ENCODE results near the gene GRIK3.

Gene GRIK3

DNA sequence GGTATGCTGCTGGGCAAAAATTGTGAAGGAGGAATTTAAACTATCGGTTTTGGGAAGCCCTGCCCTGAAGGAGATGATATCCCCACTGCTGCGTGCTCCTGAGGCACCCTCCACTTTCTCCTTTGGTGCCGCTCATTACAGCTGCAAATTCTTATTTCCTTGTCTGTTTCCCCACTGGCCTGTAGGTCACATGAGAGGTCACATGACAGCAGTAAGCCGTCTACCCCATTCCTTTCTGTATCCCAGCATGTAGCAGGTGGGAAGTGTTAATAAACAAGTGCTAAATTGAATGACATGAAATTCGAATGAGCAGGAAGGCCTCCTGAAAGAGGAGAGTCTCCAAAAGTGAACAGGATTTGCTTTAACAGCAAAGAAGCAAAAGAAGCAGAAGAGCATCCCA, 58.7 kb downstream of the GRIK3 start:
- no peak for DNase-seq

DNA sequence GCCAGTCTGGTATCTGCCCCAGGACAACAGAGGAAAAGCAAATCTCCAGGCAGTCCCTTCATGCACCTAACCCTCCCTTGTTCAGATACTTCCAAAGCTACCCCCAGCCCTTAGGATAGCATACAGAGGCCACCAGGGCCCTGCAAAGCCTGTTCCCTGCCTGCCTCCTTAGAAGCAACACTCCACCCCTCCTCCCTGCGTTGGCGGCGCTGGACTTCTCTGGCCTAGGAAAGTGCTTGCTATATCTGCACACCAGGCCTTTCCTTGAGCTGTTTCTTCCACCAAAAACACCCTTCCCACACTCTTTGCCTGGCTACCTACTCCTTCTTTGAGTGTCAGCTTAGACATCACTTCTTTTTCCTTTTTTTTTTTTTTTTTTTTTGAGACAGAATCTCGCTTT, 61.3 kb downstream of the GRIK3 start:
- DNase-seq, result no peak

DNA sequence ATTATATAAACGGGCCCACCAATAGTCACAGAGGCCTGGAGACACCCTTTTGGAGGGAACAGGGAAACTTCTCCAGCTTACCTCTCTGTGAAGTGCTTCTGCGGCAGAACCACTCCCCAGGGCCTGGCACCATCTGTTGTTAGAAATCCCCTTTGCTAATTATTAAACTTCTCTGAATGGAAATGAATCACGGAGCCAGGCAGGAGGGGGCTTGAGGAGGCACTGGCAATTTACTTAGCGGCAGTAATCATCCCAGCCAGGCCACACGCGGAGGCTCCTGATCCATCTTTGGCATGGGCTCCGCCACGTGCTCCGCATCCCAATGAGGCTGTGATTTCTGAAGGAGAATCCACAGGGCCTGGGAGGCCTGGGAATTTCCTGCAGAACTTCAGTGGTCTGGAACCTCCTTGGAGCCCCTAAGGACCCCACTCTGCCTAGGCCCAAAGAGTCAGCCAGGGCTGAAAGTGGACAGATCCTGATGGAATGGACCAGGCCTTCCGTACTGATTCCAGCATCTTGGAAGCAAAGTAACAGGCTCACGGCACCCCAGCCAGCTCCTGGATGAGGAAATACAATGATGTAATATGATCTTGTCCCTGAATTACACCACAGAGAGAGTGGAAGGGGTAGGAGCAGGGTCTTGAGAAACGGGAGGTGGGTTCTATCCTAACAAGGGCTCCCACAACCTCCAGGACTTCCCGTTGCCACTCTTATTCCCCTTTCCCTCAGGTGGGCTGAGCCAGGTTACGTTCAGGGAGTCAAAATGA, 62.3 kb downstream of the GRIK3 start:
- no peak for DNase-seq

DNA sequence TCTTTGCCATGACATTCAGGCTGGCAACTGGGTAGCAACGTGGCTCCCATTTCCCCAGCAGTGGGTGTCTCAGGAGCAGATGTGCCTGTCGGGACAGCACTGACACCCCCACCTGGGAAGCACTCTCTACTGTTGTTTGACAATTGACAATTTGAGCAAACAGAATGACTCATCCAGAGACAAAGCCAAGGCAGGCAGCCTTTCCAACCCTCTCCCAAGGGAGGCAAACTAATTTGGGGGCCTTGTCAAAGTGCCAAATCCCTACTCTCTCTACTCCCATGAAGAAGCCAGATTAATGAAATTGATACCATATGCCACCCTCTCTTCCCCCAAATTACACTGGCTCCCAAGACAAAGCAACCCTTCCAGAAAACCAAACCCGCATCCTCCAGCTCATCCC, 65.6 kb downstream of the GRIK3 start:
- no peak for DNase-seq

DNA sequence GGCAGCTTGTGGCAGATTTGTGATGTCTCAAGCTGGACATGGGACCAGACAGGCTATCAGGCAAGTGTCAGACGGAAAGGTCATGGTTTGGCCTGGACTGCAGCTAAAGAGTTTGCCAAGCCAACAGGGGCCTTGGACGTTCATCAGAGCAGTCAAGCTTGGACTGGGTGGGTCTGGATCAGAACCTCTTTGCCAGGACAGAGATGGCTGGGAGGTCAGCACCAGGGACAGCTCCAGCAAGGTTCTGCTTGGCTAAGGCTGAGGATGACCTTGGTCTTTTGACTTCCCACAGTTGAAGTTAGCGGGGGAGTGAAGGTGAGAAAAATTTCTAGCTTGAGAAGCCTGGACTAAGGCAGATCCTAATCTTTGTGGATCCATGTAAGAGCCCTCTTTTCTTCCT, 68.1 kb downstream of the GRIK3 start:
- DNase-seq, result no peak

DNA sequence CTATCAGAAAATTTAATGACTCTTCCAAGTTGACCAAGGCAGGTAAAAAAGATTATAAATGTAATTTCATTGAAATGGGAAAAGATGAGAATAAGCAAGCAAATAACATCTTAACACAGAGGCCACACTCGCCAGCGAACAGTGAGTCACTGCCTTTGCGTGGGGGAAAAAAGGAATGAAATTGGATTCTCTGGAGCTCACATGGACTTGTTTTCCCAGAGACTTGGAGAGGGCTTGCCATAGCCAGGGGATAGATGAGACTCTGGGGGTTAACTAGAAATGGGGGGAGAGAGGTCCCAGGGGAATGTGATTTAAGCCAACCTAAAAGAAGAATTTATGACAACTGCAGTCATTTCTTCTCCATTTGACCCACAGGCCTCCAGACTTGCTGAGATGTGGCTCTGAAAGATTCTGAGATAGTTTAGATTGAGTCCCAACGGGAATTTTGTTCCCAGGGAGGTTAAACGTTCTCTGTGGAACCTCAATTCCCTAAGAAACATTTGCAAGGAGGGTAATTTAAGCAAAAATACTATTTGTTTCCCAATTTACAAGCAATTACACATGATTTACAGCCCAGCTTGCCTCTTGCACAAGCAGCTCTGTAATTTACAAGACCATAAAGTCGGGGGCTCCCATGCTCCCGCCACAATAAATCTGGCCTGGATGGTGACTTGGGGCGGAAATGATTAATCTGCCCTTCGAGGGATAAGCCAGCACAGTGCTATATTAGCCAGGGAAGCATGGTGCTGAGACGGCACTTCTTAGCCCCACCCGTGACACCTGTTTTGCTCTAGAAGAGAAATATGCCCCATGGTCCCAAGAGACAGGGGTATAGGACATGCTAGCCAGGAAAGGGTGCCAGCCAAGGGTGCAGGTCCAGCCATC, 68.8 kb downstream of the GRIK3 start:
- DNase-seq, result no peak

DNA sequence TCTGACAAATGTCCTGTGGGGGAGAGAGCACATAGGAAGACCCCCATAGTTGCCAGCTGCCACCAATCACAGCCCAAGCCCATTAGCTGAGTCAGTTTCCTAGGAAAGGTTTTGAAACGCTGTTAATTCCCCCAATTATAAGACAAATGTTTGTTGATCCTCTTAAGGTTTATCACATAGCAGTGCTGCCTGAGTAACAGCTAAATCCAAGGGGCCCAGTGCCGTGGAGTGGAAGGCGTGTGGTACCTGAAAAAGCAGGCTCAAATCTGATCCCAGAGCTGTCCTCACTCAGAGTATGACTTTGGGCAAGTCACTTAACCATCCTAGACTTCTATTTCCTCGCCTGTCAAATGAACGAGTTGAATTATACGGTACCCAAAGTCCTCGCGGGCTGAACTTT, 69.5 kb downstream of the GRIK3 start:
- no peak for DNase-seq

DNA sequence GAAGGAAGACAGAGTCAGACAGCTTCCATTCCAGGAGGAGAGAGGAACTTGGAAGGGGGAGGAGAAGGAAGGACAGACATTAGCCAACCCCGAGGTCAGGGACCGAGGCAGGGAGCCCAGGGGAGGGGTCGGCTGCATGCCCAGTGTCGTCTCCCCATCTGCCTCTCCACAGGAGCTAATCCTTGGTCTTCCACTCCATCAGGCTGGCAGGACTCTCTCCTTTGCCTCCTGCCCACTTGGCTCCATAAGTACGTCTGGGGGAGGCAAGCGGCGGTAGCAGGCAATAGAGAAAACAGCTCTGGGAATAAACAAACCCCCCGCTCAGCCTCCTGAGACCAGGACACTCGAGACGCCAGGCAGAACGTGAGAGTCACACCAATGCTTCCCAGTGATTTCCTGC, 71.3 kb downstream of the GRIK3 start:
- no peak for DNase-seq

DNA sequence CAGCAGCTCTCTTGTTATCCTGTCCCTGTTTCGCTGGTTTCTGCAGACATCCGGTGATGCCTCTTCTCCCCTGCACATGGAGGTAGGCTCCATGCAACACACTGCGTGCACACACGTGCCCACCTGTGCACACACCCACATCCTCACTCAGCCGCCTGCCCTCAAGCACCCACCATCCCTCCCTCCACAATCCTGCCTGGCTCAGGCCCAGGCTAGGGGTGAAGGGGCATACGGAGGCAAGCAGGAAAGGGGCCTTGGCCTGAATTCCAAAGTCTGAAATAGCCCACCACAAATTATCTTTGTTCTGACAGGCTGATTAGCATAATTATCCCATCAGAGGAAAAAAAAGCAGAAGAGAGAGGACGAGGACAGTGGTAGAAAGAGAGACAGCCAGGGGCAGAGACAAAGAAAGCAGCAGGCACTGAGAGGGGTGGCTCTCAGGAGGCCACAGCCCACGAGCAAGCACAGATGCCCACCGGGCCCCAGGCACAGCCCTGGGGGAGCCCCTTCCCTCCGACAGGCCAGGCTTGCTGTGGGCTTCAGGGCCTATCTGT, 73.2 kb downstream of the GRIK3 start:
- DNase-seq, result no peak

DNA sequence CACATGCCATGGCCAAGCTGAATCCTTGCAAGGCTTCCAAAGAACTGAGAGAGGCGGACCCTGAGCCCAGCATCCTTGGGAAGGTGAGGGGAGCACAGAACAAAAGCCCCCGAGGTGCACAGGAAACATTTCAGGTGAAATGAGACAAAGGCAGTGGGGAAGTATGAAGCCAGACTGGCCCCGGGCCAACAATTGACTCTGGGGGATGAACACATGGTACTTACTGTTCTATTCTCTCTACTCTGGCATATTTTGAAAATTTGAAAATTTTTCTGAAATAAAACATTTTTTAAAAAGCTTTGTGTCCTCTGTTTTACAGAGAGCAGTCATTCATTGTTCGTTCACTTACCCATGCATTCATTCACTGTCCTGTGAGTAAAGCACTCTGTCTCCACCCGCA, 77.7 kb downstream of the GRIK3 start:
- no peak for DNase-seq

DNA sequence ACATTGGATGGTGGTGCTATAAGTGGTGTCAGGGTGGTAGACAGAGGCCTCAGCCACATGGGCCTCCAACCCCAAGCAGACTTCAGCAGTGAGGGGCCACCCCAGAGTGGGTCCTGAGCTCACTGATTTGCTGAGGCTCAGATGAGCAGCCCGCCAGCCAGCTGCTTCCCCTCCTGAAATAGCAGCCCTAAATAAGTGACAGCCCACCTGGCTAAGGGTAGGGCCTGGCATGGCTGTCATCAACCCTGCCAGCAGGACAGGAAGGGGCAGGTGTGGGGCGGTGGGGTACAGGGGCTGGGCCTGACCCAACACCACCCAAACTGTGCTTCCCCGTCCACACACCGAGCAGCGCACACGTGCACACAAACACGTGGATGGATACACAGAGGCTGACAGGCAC, 79.3 kb downstream of the GRIK3 start:
- DNase-seq, result no peak

DNA sequence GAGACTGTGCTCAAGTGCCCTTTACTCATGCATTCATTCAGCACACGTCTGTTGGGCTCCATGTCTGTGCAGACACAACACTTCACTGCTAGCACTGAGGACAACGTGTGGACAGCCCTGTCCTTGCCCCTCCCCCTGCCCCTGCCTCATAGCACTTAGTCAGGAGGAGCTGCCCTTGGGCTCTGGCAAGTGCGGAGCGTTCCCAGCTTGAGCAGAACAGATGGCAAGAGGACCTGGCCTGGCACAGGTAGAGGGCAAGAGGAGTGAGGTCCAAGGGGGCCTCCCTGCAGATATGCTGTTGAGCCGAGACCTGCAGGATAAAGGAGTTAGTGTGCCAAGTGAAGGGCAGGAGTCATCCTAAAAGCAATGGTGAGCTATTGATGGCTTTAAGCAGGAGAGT, 81.3 kb downstream of the GRIK3 start:
- DNase-seq, result no peak

DNA sequence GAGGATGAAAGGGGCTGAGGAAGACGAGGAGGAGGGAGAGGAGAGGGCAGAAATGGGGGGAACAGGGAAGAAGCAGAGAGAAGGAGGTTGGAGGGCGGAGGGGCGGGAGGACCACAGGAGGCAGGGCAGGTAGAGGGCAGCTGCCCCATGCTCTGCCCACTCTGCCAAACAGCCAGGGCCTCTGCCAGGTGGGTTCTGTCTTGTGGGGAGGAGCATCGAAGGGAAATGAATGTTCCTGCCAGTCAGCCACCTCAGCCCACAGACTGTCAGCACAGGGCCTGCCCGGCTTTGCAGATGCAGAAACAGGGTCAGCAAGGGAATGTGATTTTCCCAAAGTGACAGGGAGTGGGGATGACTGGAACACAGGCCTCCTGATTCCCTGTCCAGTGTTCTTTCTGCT, 82.6 kb downstream of the GRIK3 start:
- DNase-seq, result no peak

DNA sequence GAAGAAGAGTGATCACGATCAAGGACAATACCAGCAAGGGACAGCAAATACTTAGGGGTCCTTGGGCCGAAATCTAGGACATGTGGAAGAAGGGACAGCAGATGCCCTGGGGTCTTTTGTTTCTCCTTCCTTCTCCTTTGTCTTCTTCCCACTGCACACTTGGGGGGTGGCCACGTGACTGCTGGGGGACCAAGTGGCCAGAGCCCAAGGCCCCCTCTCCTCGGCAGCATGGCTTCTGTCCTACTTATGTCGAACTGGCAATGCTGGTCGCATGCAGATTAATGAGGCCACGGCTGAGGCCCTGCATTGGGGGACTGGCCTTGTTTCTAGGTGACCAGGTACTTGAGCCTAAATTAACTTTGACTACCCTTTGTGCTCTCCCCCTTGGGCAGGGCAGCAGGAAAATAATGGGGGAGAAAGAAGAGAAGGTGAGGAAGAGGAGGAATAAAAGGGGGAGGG, 83.0 kb downstream of the GRIK3 start:
- no peak for DNase-seq

DNA sequence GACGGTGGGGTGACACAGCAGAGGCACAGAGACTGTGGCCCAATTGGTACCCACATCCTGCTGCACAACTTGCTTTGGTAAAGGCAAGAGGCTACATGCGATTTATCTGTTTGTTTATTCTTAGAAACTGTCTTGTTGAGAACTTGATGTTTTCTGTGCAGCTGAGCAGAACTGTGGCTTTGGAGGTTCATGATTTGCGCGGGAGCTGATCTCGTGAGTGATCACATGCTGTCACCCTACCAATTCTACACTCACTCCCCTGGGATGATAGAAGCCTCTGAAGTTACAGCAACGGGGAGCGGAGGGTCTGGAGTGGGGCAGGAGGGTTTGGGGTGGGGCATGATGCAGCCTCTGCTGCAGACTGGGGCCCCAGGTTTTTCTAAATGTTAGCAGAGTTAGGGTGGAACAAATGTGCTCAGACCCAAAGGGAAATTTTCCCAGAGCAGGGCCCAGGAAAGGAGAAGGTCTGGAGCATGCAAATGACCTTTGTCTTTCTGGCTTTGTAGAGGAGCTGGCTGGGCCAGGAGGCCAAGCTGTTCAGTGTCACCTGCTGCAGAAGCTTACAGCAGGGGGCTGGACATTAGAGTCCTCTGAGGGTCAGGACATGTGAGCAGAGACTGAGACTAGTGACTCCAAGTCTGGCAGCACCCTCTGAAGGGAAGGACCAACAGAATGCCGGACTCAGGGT, 83.6 kb downstream of the GRIK3 start:
- no peak for DNase-seq

DNA sequence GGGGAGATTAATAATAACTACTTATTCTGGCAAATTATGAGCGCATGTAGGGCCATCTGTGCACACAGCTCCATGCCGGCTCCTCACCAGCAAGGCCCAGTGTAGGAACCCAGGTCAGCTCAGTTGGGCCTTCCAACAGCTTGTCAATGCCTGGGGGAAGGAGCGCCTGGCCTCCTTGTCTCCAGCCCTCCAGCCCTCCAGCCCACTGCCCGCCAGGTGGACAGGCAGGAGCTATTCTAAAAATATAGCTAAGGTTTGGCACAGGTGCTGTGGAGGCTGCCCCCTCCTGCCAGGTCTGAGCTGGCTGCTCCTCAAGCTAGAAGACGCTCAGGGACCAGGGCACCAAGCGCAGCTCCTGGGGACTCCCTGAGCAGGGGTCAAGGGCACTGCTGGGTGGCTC, 85.7 kb downstream of the GRIK3 start:
- no peak for DNase-seq

DNA sequence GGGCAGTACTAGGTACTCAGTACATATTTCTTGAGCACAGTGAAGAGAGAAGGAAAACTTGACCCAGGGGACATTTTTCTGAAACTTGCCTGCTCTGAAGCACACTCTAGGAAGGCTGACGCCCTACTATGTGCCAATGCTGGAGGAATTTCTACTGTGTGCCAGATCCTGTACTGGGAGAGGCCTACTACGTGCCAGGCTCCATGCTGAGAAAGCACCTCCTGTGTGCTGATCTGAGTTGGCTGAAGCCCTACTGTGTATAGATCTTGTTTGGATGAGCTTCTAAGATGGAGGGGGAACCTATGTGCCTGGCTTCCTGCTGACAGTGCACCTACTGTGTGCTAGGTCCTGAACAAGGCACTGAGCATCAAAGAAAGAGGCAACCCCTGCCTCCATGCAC, 86.2 kb downstream of the GRIK3 start:
- no peak for DNase-seq

DNA sequence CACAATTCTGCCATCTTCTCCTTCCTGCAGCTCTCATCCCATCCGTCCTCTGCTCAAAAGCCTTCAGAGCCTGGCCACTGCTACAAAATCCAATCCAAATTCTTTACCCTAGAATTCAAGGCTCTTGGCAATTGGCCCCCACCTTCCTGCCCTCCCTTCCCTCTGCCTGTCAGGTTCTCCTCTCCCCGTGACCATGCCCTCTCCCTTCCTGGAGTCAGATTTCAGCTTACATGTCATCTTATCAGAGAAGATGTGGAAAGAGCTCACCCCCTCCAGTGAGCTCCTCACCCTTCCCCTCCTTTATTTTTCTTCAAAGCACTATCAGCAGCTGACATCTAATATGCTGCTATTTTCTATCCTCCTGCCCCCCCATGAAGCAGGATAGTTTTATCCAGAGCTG, 86.9 kb downstream of the GRIK3 start:
- DNase-seq, result no peak

DNA sequence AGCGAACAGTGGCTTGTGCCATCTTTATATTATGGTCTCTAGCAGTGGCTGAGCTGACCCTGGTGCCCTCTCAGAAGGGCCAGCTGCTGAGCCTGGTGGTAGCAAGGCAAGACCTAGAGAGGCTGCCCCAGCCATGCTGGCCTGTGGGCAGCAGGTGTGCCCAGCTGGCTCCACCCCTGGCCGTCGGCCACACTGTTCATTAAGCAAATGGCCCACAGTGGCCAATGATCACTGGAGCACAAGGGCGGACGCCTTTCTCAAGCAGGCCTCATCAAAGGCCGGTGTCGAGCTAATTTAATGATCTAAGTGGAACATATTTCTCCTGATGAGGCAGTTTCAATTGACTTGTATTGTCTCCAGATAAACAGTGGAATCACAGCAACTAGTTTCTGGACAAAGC, 89.4 kb downstream of the GRIK3 start:
- DNase-seq, result no peak

DNA sequence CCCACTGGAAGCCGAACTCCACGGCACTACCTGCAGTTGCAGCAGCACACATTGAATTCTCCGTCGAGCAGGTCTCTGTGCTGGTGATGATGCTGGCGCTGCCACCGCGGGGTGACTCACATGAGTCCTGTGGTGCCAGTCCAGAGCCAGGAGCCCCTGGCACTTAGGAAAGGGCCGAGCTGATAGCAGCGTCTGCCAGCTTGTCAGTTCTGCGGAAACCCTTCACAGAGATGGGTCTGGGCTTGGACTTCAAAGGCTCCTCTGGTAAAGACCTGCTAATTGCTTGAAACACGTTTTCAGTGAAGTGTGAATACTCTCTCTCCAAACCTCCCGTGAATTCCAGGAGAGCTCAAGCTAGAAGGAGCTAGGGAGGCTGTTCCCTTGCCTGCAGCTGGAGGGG, 92.2 kb downstream of the GRIK3 start:
- DNase-seq, result no peak

DNA sequence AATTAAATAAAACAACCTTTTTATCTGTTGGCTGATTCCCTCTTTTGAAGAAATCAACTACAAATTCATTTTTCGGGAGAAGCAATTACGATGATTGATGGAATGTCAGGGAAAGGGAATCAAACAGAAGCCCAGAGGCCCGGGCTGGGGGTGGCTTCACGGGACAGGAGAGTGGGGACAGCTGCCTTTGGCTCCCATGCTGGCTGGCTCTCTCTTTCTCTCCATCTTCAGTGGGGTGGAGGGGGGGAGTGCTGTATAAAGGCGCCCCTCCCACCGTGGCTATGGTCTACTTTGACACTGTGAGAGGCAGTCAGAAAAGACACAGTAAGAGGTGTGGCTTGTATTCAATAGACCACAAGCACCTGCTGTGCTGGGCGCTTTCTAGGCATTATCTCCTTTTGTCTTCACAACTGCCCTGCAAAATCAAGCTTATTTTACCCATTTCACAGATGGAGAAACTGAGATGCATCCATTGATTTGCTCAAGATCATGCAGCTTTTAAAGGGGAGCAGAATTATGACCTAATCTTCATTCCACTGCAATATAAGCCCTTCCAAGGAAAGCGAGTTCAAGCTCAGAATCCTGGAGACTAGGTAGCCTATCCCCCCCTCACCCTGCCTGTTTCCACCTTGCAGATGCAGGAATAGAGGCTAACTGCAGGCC, 92.9 kb downstream of the GRIK3 start:
- DNase-seq, result no peak

DNA sequence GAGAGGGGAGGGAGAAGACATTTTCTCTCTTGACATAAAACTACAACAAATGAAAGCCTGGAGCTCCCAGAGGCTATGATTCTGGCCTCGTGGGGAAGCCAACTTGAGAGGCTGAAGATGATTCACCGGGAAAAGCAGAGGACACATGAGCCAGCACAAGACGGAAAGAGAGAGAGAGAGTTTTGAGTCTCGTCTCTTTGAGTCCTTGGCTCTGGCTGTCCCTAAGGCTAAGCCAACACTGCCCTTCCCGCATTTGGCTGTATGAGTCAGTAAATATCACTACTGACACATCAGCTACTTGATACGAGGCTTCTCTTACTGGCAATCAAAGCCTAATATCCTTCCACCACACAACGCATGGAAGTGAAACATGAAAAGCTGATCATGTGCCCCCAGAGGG, 95.5 kb downstream of the GRIK3 start:
- no peak for DNase-seq

DNA sequence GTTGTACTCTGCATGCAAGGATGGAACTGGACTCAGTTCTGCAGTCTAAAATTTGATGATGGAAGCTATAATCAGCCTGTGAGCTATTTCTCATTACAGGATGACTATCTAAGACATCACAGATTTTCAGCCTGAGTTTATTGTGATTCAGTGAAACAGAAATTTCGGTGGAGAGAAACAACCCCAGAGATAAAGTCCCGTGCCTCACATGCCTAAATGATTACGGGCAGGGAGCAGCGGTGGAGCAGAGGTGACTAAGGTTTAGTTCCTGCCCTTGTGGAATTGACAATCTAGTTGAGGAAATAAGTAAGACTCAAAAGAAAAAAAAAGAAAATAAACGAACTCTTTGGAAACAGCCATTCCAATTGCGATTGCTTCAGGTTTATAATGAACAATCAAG, 96.9 kb downstream of the GRIK3 start:
- DNase-seq, result no peak
